Activated CD8-positive, alpha-beta memory T cell treated with anti-CD3 and anti-CD28 coated beads, Interleukin-2, amount 10 ng/mL, durations not matched to agents 7 days and 5 days (primary cell): ENCODE measurements around the gene DPT. TPM values are rescaled to one million over a fixed set of nuclear protein-coding genes. Genes with fewer than 3 reads are reported as not detected.

Source experiments
- ATAC-seq: fragments of 150-1000 bp; cut with Tn5 transposase; one replicate; pipeline ENCODE4 v1.10.0; 2021; ENCODE audit warnings: moderate library complexity
- CTCF ChIA-PET: fragments of 350-600 bp; sonication (Branson Sonifier 250); formaldehyde crosslinking; loops from one replicate; lab custom pipeline; 2021; ENCODE audit warnings: antibody characterized with exemption; lab: Charles Lee
- DNase-seq: peaks from one replicate; pipeline ENCODE4 v3.0.0-alpha.2; 2020
- H3K27ac Mint-ChIP-seq: one replicate; pipeline ENCODE4 v1.8.0; 2021; ENCODE audit warnings: mild to moderate bottlenecking, mixed read lengths
- H3K27me3 Mint-ChIP-seq: one replicate; pipeline ENCODE4 v1.8.0; 2021; ENCODE audit warnings: mixed read lengths
- H3K36me3 Mint-ChIP-seq: one replicate; pipeline ENCODE4 v1.8.0; 2021; ENCODE audit warnings: mild to moderate bottlenecking, mixed read lengths
- H3K4me1 Mint-ChIP-seq: one replicate; pipeline ENCODE4 v1.8.0; 2021; ENCODE audit warnings: mixed read lengths
- H3K4me3 Mint-ChIP-seq: one replicate; pipeline ENCODE4 v1.8.0; 2021; ENCODE audit warnings: mild to moderate bottlenecking, moderate library complexity, mixed read lengths
- H3K9me3 Mint-ChIP-seq: one replicate; pipeline ENCODE4 v1.8.0; 2022; ENCODE audit warnings: low read depth, mixed read lengths
- total RNA-seq, 2 experiments: library from RNA; stranded (reverse); gene quantifications; one replicate each; pipeline ENCODE4 v1.2.3, GENCODE V29; 2021

The DPT gene
- total RNA-seq, 2 experiments from 2014 or later = not detected

DNA sequence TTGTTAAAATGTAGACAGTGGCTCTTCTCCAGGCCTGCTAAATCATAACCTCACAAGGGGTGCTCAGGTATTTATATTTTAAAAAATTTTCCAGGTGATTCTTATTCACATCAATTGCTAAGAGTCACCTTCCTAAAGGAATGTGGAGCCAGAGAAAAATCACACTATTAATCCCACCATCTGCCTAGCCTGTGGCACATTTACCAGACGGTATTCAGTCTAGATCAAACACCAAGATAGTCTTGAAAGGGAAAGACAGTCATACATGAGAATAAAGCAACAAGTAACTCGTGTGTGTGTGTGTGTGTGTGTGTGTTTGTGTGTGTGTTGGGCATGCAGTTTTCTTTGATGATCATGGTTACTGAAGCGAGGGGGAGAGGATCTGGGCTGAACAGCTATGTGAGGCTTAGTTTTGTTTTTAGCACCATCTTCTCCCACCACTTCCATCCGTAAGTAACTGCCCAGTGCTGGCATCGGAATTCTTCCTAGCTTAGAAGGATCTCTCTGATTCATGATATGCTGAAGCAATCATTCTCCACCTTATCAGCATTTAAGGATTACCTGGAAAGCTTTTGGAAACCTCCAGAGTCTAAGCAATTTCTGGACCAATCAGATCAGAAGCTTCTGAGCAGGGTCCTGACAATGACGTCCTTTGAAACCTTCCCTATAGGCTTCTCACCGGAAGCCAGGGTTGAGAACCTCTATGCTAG is 2.4 kb upstream of the DPT start:
- CTCF ChIA-PET = no interaction called here
- ATAC-seq = no peak

DNA sequence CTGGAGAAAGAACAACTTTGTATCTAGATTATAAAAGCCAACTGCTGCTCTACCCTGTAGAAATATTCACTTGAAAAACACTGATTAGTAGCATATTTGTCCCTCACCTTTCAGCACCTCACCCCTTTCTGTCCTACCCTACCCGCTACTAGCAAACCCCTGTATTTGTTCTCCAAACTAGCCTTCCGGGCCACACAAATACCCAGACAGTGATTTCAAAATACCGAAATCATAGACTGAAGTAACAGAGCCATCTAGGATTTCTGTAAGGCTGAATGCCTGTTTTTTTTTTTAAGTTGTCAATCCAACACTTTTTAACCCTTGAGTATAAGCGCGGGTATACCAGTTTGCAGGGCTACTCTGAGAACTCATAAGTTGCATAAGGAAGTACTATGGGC is 398 bp upstream of the DPT start:
- Mint-ChIP-seq H3K36me3 (no peaks in the 10 kb centered on the region), H3K9me3 (no peaks in the 10 kb centered on the region), H3K4me1 (no peaks in the 10 kb centered on the region), H3K27me3 (no peaks in the 10 kb centered on the region), H3K27ac (no peak overlapping the region), H3K4me3 (no peak overlapping the region)
- no peak for DNase-seq
- ATAC-seq = no peak
- CTCF ChIA-PET = no interaction called here

More for the DNA sequence above, 2.4 kb upstream of the DPT start:
- Mint-ChIP-seq H3K9me3 (no peaks in the 10 kb centered on the region), H3K36me3 (no peaks in the 10 kb centered on the region), H3K4me3 (no peak overlapping the region), H3K4me1 (no peaks in the 10 kb centered on the region), H3K27me3 (peaks cover 2% of the 10 kb centered on the region), H3K27ac (no peak overlapping the region)
- no peak for DNase-seq

DNA sequence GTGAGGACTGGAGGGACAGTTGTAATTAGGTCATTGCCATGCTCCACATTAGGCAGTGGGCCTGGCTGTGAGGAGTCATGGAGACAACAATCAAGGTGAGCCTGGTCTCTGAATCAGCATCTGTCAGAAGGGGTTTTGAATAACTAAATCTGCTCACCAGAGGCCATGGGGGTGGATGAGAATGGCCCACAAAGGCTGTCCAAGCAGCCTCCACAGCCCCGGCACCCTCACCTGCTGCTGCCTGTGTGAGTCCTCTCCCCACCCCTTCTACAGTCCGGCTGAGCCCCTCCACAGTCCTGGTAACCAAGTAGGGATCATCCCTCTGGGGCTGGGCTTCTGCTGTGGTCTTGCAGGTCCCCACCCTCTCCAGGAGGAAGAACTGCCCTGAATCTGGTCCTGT is 2.3 kb downstream of the DPT start:
- Mint-ChIP-seq H3K36me3 (no peaks in the 10 kb centered on the region), H3K4me3 (no peak overlapping the region), H3K27ac (no peak overlapping the region), H3K4me1 (no peaks in the 10 kb centered on the region), H3K27me3 (peaks cover 4% of the 10 kb centered on the region), H3K9me3 (no peaks in the 10 kb centered on the region)
- CTCF ChIA-PET = no interaction called here
- DNase-seq (no peak), ATAC-seq (no peak)

DNA sequence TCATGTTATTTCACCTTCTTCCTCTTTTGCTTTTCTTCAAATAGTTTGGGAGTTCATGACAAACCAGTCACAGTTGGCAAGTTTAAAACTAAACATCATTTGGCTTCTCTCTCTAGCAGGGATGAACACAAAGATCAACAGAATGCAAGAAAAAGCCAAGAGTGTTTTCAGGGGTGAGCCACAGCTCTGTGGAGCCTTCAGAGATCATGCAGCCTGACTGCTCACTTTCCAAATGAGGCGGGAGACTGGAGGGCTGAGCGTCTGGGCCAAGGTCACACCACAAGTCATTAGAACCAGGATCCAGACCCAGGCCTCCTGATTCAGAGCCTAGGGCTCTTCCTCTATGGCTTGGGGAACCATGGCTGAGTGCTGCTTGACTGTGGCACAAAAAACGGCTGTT is 2.7 kb downstream of the DPT start:
- Mint-ChIP-seq H3K27me3 (peaks cover 5% of the 10 kb centered on the region), H3K27ac (no peak overlapping the region), H3K4me1 (no peaks in the 10 kb centered on the region), H3K9me3 (no peaks in the 10 kb centered on the region), H3K4me3 (no peak overlapping the region), H3K36me3 (no peaks in the 10 kb centered on the region)
- no peak for DNase-seq
- CTCF ChIA-PET = no interaction called here
- no peak for ATAC-seq

DNA sequence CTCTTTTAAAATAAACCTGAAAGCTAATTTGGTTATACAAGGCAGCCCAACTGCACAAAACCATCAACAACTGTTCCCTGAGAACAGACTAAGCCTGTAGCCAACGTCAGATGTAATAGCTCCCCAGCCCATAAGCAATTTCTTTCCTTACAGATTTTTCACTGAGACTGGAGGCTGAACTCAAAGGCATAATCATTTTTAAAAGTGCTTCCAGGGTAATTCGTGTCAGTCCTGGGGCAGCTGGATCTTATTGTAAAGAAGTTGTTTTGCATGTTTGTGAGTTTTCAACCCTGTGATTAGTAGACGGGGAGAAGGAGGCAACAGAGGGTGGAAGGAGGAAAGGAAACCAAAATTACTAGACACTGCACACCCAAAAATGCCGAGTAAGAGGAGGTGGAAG is 3.2 kb downstream of the DPT start:
- no peaks in the 10 kb centered on the region for H3K36me3 Mint-ChIP-seq
- no peak overlapping the region for H3K4me3 Mint-ChIP-seq
- CTCF ChIA-PET = no interaction called here
- DNase-seq (no peak), ATAC-seq (no peak)
- no peaks in the 10 kb centered on the region for H3K9me3 Mint-ChIP-seq
- peaks cover 9% of the 10 kb centered on the region for H3K27me3 Mint-ChIP-seq
- no peaks in the 10 kb centered on the region for H3K4me1 Mint-ChIP-seq
- H3K27ac Mint-ChIP-seq = no peak overlapping the region

DNA sequence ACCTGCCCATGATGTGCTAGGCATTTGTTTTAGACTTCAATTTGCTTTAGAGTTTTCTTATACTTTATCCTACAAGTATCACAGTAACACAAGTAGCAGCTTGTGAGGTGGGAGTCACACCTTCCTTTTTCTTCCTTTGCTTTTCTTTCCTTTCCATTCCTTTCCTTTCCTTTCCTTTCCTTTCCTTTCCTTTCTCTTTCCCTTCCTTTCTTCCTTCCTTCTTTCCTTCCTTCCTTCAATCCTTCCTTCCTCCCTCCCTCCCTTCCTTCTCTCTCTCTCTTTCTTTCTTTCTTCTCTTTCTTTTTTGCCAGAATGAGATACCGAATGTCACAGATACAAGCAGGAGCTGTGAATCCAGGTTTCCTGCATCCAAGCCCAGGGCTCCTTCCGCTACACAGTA is 3.9 kb downstream of the DPT start:
- H3K27ac Mint-ChIP-seq = no peak overlapping the region
- DNase-seq = no peak
- no peak for ATAC-seq
- H3K9me3 Mint-ChIP-seq = no peaks in the 10 kb centered on the region
- no peak overlapping the region for H3K4me3 Mint-ChIP-seq
- H3K27me3 Mint-ChIP-seq = peaks cover 16% of the 10 kb centered on the region
- H3K4me1 Mint-ChIP-seq = no peaks in the 10 kb centered on the region
- no peaks in the 10 kb centered on the region for H3K36me3 Mint-ChIP-seq
- CTCF ChIA-PET = no interaction called here

DNA sequence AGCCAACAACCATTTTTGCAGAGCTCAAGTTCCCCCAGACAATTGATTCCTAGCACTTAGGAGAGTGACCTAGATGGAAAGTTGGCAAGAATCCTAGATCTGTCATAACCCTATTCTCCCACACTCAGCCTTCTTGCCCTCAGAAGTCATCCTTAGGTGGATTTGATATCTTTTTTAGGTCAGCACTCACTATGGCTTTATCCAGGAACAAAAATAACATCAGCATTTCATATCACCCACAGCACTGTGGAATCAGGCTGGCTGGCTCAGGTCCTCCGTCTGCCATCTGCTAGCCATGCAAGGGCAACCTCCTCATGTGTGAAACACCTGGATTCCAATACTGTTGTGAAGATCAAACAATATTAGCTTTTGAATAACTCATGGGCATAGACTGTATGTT is 6.0 kb downstream of the DPT start:
- no peak for ATAC-seq
- no peaks in the 10 kb centered on the region for H3K9me3 Mint-ChIP-seq
- peaks cover 4% of the 10 kb centered on the region for H3K4me1 Mint-ChIP-seq
- no peak overlapping the region for H3K27ac Mint-ChIP-seq
- H3K36me3 Mint-ChIP-seq = no peaks in the 10 kb centered on the region
- H3K4me3 Mint-ChIP-seq = no peak overlapping the region
- CTCF ChIA-PET = no interaction called here
- no peak for DNase-seq
- peaks cover 18% of the 10 kb centered on the region for H3K27me3 Mint-ChIP-seq

DNA sequence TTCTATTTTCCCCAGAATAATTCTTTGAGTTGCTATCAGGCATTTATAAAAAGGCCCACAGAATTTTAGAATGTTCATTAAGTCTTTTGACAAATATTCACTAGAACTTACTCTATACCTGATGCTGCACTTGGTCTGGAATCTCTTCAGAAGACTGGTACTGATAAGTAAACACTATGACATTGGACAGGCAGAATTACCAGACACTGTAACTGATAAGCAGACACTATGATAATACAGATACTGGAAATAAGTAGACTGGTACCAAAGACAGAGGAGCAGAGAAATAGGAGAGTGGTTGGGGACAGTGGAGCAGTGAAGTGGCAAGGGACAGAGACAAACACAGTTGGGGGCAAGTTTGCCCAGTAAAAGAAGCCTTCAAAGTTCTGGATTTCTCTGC is 8.2 kb downstream of the DPT start:
- CTCF ChIA-PET = no interaction called here
- Mint-ChIP-seq H3K9me3 (no peaks in the 10 kb centered on the region), H3K27ac (no peak overlapping the region), H3K27me3 (peaks cover 18% of the 10 kb centered on the region), H3K4me3 (no peak overlapping the region), H3K36me3 (no peaks in the 10 kb centered on the region), H3K4me1 (peaks cover 4% of the 10 kb centered on the region)
- DNase-seq (no peak), ATAC-seq (no peak)

DNA sequence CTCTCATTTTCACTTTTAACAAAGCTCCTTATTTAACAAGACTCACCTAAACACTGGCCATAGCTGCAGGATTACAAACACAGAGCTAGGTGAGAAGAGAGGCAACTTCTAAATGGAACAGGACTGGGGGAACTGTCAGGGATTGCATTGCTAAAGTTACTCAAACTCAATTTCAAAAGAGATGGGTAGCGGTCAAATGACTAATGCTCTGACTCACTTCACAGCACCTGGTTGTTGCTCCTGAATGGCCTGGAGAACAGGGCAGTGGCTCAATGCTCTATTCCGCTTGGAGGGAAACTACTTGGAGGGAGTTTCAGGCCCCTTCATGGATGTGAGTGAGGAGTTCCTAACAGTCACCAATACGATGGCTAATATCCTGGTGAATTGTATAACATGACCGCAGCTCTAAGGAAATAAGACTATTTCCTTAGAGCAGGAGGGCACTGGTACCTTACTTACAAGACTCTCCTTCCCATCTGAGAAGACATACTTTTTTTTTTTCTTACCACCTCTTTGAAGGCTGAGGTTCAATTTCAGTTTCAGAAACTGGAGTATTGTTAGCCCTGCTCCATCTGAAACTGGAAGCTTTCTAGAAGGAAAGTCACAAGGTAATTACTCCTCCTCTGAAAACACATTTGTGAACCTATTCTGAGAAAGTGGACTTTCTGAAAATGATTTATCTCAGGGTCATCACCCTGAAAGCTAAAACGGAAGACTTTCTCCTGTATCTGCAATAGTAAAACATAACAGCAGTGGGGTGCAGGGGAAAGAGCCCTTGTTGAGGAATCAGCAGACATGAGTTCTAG is 9.5 kb downstream of the DPT start:
- CTCF ChIA-PET = no interaction called here
- no peaks in the 10 kb centered on the region for H3K36me3 Mint-ChIP-seq
- ATAC-seq (no peak), DNase-seq (no peak)
- no peaks in the 10 kb centered on the region for H3K9me3 Mint-ChIP-seq
- no peak overlapping the region for H3K4me3 Mint-ChIP-seq
- peaks cover 4% of the 10 kb centered on the region for H3K4me1 Mint-ChIP-seq
- H3K27me3 Mint-ChIP-seq = peaks cover 18% of the 10 kb centered on the region
- H3K27ac Mint-ChIP-seq = no peak overlapping the region

DNA sequence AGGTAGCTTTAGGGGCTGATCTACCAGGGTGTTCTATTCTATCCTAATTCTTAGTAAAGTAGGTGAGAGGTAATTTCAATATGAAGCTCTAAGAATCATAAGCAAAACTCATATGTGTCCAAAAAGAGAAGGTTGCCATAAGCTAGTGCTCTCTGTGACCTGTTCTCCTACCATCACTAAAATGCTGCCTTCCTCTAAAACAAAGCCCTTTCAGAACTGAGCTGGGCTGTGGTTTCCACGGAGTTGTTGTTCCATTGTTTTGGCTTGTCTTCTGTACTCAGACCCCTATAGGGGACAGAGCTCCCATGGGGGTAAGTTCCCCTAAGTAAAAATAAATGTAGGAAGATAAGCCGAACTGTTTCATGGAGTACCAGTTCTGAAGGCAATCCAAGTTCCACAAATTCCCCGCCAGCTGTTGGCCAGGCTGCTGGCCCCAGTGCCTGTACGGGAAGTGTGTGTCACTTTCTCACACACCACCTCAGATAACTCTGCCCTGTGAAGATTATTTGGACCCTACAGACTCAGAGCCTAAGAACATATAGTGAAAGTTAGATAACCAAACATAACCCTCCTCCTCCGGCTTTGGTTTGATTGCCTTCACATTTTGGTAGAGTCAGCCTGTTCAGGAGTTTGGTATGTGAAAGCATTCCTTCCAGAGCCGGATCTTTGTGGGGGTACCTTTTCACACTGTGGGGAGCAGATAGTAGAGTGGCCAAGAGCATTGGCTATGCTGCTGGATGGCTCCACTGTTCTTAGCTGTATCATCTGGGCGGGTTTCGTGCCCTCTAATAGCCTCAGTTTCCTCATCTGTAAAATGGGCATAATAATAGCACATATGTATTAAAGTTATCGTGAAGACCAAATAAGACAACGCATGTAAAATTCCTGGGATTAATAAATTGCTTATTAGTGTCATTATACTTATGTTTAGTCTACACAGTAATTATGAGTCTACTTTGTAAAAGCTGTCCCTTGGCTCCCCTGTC is 10.8 kb downstream of the DPT start:
- ATAC-seq = no peak
- Mint-ChIP-seq H3K9me3 (no peaks in the 10 kb centered on the region), H3K27me3 (peaks cover 17% of the 10 kb centered on the region), H3K27ac (no peak overlapping the region), H3K4me3 (no peak overlapping the region), H3K4me1 (peaks cover 4% of the 10 kb centered on the region), H3K36me3 (no peaks in the 10 kb centered on the region)
- CTCF ChIA-PET = no interaction called here
- DNase-seq = no peak

DNA sequence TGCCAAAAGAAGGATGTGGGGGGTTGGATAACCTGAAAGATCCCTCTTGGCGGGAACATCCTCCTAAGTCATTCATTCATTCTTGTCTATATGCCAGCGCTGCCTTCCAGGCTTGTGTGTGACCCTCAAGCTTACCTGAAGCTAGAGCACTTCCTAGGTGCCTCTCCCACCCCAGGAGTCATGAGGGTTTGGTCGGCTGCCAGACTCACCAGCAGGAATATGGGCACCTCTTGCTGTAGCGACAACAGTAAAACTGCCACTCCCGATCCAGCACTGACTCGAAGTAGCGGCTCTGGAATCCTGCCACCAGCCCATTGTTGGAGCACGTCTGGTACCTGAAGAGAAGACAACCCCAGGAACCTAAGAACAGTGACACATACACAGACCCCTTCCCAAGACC is 15.0 kb downstream of the DPT start:
- DNase-seq (no peak), ATAC-seq (no peak)
- Mint-ChIP-seq H3K27me3 (no peaks in the 10 kb centered on the region), H3K9me3 (no peaks in the 10 kb centered on the region), H3K4me3 (no peak overlapping the region), H3K36me3 (no peaks in the 10 kb centered on the region), H3K4me1 (no peaks in the 10 kb centered on the region), H3K27ac (no peak overlapping the region)
- CTCF ChIA-PET = no interaction called here

DNA sequence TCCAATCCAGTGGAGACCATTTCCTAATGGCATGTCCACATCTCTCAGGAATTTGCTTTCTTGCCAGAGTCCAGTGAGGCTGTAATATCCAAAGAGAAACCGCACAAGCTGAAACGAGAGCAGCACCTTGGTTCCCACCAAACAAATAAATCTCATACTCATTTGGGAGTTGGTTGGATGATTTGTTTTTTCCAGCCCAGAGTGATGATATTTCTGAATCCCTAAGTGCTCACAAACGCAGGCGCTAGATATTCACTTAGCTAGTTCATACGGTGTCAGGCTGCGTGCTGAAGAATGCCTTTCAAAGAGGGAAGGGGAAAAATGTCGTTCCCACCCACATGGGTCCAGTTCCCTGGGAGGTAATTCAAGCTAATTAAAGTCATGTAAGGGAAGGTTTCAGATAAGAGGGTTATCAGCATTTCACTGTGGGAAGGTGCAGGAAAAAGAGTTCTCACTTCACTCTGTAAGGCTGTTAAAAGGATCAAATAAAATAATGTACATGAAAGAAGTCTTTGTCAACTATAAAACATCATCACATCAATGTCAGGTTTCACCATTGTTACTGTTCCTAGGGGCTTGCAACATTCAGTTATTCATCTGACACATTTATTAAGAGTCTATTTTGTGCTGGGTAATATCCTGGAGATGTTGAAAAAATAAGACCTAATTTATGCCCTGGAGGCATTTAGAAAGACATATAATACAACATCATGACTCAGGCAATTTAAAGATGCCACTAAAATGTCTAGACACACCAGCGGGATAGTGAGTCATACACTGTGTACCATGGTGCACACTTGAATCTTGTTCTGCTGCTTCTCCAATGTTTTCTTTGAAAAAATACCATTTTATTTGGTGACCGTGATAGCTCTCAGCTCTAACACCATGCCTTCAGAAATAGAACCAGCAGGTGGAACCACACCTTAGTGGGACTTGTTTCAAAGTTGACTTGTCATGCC is 19.3 kb downstream of the DPT start:
- H3K4me1 Mint-ChIP-seq = no peaks in the 10 kb centered on the region
- no peaks in the 10 kb centered on the region for H3K36me3 Mint-ChIP-seq
- CTCF ChIA-PET = no interaction called here
- peaks cover 2% of the 10 kb centered on the region for H3K27me3 Mint-ChIP-seq
- ATAC-seq (no peak), DNase-seq (no peak)
- H3K4me3 Mint-ChIP-seq = no peak overlapping the region
- H3K9me3 Mint-ChIP-seq = no peaks in the 10 kb centered on the region
- H3K27ac Mint-ChIP-seq = no peak overlapping the region
